Glutamatergic neuron (in vitro differentiated cells): Measurements from ENCODE around the gene PHF14. TPM values are rescaled to one million over a fixed set of nuclear protein-coding genes. Genes with fewer than 3 reads are reported as not detected.

Experiments used
- DNase-seq: peaks from one replicate; pipeline ENCODE4 v3.0.0; 2022
- H3K27ac Mint-ChIP-seq: one replicate; pipeline ENCODE4 v1.8.0; 2020; ENCODE audit warnings: mild to moderate bottlenecking, mixed read lengths, inconsistent platforms; ENCODE audit not compliant: unreplicated experiment
- H3K27me3 Mint-ChIP-seq: one replicate; pipeline ENCODE4 v1.8.0; 2020; ENCODE audit warnings: mild to moderate bottlenecking, moderate library complexity, mixed read lengths, inconsistent platforms; ENCODE audit not compliant: unreplicated experiment
- H3K36me3 Mint-ChIP-seq: one replicate; pipeline ENCODE4 v1.8.0; 2020; ENCODE audit warnings: mild to moderate bottlenecking, mixed read lengths, inconsistent platforms; ENCODE audit not compliant: unreplicated experiment
- H3K4me1 Mint-ChIP-seq: one replicate; pipeline ENCODE4 v1.8.0; 2020; ENCODE audit warnings: mild to moderate bottlenecking, low read depth, mixed read lengths, inconsistent platforms; ENCODE audit not compliant: unreplicated experiment
- H3K4me3 Mint-ChIP-seq: one replicate; pipeline ENCODE4 v1.8.0; 2020; ENCODE audit warnings: mild to moderate bottlenecking, mixed read lengths, inconsistent platforms; ENCODE audit not compliant: unreplicated experiment
- H3K9me3 Mint-ChIP-seq: one replicate; pipeline ENCODE4 v1.8.0; 2020; ENCODE audit warnings: mild to moderate bottlenecking, moderate library complexity, mixed read lengths, inconsistent platforms; ENCODE audit not compliant: unreplicated experiment
- total RNA-seq: library from RNA; stranded (reverse); fragmentation: NEBNext Ultra II Directional; extraction: Animal tissue kit (Norgen Biotek cat#: 25700); gene quantifications from one replicate; pipeline ENCODE4 v1.2.1, GENCODE V29; 2021; ENCODE audit not compliant: unreplicated experiment
- TF ChIP-seq, protein P1 (sequence below): fragments of 200-600 bp; sonication (generic); IDR thresholded peaks from one replicate; pipeline ENCODE4 v1.5.0; 2021; ENCODE audit not compliant: partially characterized antibody, unreplicated experiment

The PHF14 gene
- total RNA-seq, 1 donor from 2014 or later: 90.1 TPM

DNA sequence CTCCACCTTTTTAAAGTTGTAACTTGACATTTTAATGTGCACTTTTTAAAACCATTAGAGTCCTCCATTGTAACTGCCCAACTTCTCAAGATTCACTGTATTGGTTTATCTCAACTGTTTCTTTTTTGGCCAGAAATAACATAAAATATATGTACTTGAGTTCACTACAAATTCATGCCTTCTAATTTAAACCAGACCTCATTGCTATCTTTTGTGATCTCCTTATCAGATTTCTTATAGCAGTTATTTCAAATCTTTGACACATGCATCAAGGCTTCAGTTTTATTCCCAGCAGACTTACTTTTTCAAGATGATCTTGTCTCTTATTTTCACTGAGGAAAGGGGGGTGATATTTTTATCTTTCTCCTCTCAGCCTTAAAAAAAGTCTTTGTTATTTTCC lies 154.3 kb downstream of the PHF14 start:
- Mint-ChIP-seq H3K27ac (no peak overlapping the region), H3K4me3 (peak overlapping the region; percentile 1), H3K9me3 (no peaks in the 10 kb centered on the region), H3K27me3 (no peaks in the 10 kb centered on the region), H3K36me3 (no peaks in the 10 kb centered on the region), H3K4me1 (peaks cover 35% of the 10 kb centered on the region)
- TF ChIP-seq, protein P1, sequence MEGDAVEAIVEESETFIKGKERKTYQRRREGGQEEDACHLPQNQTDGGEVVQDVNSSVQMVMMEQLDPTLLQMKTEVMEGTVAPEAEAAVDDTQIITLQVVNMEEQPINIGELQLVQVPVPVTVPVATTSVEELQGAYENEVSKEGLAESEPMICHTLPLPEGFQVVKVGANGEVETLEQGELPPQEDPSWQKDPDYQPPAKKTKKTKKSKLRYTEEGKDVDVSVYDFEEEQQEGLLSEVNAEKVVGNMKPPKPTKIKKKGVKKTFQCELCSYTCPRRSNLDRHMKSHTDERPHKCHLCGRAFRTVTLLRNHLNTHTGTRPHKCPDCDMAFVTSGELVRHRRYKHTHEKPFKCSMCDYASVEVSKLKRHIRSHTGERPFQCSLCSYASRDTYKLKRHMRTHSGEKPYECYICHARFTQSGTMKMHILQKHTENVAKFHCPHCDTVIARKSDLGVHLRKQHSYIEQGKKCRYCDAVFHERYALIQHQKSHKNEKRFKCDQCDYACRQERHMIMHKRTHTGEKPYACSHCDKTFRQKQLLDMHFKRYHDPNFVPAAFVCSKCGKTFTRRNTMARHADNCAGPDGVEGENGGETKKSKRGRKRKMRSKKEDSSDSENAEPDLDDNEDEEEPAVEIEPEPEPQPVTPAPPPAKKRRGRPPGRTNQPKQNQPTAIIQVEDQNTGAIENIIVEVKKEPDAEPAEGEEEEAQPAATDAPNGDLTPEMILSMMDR: no peak
- DNase-seq: no peak

GRCh38 chr7:11128498-11128897 lies 154.8 kb downstream of the PHF14 start:
- Mint-ChIP-seq H3K4me3 (peak overlapping the region; percentile 1), H3K27ac (no peak overlapping the region), H3K9me3 (no peaks in the 10 kb centered on the region), H3K27me3 (no peaks in the 10 kb centered on the region), H3K4me1 (peaks cover 35% of the 10 kb centered on the region), H3K36me3 (no peaks in the 10 kb centered on the region)
- DNase-seq: peak; percentile 18
- TF ChIP-seq, protein P1: no peak

GRCh38 chr7:11130012-11130411 lies 156.3 kb downstream of the PHF14 start:
- Mint-ChIP-seq H3K9me3 (no peaks in the 10 kb centered on the region), H3K27me3 (no peaks in the 10 kb centered on the region), H3K36me3 (no peaks in the 10 kb centered on the region), H3K4me3 (no peak overlapping the region), H3K4me1 (peaks cover 38% of the 10 kb centered on the region), H3K27ac (no peak overlapping the region)
- TF ChIP-seq, protein P1: no peak
- no peak for DNase-seq

DNA sequence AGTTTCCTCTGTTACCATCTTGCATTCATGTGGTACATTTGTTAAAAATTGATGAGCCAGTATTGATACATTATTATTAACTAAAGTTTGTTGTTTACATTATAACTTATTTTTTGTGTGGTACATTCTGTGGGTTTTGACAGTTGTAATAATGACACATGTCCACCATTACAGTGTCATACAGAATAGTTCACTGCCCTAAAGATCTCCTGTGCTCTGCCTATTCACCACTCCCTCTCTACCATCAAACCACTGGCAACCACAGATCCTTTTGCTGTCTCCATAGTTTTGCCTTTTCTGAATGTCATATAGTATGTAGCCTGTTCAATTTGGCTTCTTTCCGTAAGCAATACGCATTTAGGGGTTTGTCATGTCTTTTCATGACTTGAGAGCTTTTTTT lies 156.9 kb downstream of the PHF14 start:
- Mint-ChIP-seq H3K27me3 (no peaks in the 10 kb centered on the region), H3K36me3 (no peaks in the 10 kb centered on the region), H3K4me1 (peaks cover 38% of the 10 kb centered on the region), H3K4me3 (no peak overlapping the region), H3K9me3 (no peaks in the 10 kb centered on the region), H3K27ac (peak overlapping the region; percentile 49)
- DNase-seq: no peak
- TF ChIP-seq, protein P1: no peak

- no peak overlapping the region for H3K4me3 Mint-ChIP-seq
- no peaks in the 10 kb centered on the region for H3K9me3 Mint-ChIP-seq
- TF ChIP-seq, protein P1: no peak
- H3K4me1 Mint-ChIP-seq: peaks cover 23% of the 10 kb centered on the region
- H3K27ac Mint-ChIP-seq: no peak overlapping the region
- no peak for DNase-seq
- H3K27me3 Mint-ChIP-seq: no peaks in the 10 kb centered on the region
- H3K36me3 Mint-ChIP-seq: no peaks in the 10 kb centered on the region
Measured at GRCh38 chr7:11133436-11133959, 159.8 kb downstream of the PHF14 start.
